GM10266 (cell line): ENCODE data around the gene MYO1D.

ENCODE experiments used
- DNase-seq: peaks from one replicate; pipeline ENCODE4 v3.0.0; 2012; ENCODE audit errors: extremely low spot score
- TF ChIP-seq, protein P1 (sequence below): IDR thresholded peaks from 2 replicates; pipeline ENCODE4 v1.5.1; 2012; ENCODE audit warnings: mild to moderate bottlenecking, low read depth; ENCODE audit not compliant: control insufficient read depth, insufficient read depth; ENCODE audit errors: missing control alignments

MYO1D gene

DNA sequence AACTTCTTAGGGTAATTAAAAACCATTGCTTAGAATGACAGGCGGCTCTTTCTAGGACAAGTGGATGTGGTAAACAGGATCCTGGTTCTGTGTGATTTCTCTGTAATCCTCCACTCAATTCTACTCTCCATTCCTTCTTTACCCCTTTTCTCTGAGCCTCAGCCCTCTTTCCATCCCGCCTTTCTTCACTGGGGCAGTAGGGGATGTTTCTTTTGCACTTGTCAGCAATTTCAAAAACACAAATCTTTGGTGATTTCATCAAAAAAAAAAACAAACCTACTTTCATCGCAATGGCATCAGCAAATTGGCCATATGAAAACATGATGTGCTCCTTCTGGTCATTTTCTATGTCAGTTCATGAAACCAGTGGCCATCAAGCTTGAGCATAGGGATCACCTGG, 285.5 kb downstream of the MYO1D start:
- TF ChIP-seq, protein P1, sequence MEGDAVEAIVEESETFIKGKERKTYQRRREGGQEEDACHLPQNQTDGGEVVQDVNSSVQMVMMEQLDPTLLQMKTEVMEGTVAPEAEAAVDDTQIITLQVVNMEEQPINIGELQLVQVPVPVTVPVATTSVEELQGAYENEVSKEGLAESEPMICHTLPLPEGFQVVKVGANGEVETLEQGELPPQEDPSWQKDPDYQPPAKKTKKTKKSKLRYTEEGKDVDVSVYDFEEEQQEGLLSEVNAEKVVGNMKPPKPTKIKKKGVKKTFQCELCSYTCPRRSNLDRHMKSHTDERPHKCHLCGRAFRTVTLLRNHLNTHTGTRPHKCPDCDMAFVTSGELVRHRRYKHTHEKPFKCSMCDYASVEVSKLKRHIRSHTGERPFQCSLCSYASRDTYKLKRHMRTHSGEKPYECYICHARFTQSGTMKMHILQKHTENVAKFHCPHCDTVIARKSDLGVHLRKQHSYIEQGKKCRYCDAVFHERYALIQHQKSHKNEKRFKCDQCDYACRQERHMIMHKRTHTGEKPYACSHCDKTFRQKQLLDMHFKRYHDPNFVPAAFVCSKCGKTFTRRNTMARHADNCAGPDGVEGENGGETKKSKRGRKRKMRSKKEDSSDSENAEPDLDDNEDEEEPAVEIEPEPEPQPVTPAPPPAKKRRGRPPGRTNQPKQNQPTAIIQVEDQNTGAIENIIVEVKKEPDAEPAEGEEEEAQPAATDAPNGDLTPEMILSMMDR = no peak
- no peak for DNase-seq

DNA sequence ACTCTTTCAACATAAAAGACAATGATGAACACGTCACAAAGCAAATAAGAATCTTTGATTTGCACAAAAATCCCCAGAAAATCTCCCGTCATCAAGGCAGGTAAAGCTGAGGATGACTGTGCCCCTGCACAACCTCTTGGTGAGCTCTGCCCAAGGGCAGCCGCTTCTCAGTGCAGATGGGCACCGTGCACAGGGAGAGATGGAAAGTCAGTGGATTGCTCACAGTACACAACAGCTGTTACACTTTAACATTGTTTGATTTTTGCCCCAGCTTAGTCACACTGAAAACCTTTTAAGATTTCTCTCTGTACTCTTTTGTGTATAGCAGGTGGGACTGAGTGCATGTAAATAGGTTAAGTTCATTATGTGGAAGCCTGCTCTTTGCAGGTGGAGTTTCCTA, 285.9 kb downstream of the MYO1D start:
- DNase-seq = no peak
- TF ChIP-seq, protein P1 = no peak

DNA sequence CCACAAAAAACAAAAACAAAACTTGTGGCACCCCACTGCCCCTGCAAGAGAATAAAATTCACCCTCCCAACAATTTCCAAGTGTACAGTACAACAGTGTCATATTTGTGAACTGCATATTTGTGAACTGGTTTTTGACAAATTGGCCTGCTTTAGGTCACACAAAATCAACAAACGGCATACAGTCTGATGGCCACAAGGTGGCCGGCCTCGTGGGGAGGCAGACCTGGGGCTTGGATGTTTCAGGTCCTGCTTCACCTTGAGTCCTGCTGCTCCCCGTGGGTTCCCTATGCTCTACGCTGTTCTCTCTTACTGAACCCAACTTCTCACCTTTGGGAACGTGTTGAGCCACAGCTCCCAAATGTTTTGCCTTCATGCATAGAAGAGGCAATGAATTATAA, 287.9 kb downstream of the MYO1D start:
- DNase-seq = no peak
- TF ChIP-seq, protein P1 = no peak

DNA sequence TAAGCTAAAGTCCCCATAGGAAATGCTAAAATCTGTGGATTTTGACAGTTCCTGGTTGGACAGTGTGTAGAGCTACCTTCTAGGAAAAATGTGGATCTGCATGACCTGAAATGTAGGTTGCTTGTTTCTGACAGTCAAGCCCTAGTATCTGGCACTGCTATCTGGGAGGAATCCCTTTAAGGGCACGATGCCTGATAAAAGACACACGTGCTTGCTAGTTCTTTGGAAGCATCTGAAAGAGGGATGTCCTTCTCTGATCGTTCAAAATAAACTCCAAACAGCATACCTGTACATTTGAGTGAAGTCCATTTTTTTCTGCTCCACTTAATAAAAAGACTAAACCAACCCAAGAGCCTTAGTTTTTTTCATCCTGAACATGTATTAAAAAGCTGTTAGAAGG, 288.8 kb downstream of the MYO1D start:
- TF ChIP-seq, protein P1 = no peak
- no peak for DNase-seq

DNA sequence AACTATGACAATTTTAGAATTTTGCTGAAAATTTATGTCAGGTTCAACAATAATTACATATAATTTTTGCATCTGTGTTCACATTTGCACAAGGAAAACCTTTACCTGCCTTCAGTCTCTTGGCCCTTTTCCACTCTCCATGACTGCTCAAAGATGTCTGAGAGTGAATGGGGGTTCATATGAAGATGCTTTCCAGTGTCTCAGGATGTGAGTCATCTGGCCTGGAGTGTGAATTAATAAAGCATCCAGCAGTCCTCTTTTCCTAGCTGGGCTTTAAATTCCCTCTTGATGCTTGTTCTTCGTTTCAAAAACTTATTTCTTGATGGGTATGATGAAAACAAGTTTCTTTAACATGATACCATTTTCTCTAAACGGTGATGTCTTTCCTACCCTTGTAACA, 290.3 kb downstream of the MYO1D start:
- DNase-seq = no peak
- TF ChIP-seq, protein P1 = no peak

DNA sequence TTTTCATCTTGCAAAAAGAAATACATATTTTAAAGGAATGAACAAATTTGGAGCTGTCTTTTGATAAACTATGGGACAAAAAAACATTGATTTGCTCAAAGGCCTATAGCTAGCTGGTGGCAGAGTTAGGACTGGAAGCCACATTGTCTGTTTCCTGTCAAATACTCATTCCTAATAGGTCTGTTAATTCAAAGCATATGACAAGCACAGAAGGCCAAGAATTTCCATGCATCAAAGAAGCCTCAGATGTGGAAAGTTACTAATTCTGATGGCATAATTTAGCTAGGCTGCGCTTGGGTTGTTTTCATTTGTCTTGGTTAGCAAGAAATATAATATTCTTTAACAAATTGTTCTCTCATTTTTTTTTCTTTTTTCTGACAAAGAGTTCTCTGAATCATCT, 292.1 kb downstream of the MYO1D start:
- TF ChIP-seq, protein P1 = no peak
- DNase-seq = no peak

DNA sequence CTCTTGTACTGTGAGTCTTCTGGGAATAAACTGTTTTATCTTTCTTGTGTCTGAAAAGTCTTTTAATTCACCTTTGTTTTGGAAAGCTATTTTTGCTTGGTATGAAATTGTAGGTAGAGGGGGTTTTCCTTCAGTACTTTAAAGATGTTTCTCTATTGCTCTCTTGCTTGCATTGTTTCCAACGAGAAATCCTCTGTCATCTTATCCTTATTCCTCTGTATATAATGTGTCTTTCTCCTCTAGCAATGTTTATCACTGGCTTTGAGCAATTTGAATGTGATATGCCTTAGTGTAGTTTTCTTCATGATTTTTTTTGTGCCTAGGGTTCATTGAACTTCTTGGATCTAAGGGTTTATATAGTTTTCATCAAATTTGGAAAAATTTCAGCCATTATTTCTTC, 293.9 kb downstream of the MYO1D start:
- TF ChIP-seq, protein P1 = no peak
- no peak for DNase-seq
